ENCODE measurements around the gene HOXB4.

HOXB4 gene

GRCh38 chr17:48528153-48528935 is 49.8 kb downstream of the HOXB4 start:
- Histone ChIP-seq H3K4me3 (ENCODE audit: low read length) (no peak overlapping the region), H3K27ac (ENCODE audit: low read length) (no peak overlapping the region), H3K27me3 (replicated peaks; ENCODE audit: insufficient read depth, low read length) (no peaks in the 10 kb centered on the region), H3K4me1 (ENCODE audit: low read length) (no peaks in the 10 kb centered on the region), H3K79me2 (ENCODE audit: low read length) (no peaks in the 10 kb centered on the region), H3K9me3 (replicated peaks; ENCODE audit: insufficient read depth, low read length) (no peaks in the 10 kb centered on the region), H3F3A (ENCODE audit: insufficient read depth, low read length) (no peaks in the 10 kb centered on the region), H3K36me3 (replicated peaks; ENCODE audit: insufficient read depth, low read length) (no peaks in the 10 kb centered on the region), H4K20me1 (ENCODE audit: insufficient read depth, low read length) (no peaks in the 10 kb centered on the region), H2AFZ (ENCODE audit: low read length) (peak overlapping the region; percentile 34; the same call in 1 of the 2 replicates), H3K9me2 (replicated peaks; ENCODE audit: insufficient read depth, low read length) (no peaks in the 10 kb centered on the region), H3K4me2 (ENCODE audit: low read depth, low read length) (no peak overlapping the region), H3K9ac (ENCODE audit: low read length) (no peak overlapping the region)
- DNase-seq = no peak
- TF ChIP-seq EZH2phosphoT487 (IDR thresholded peaks at IDR 0.05; ENCODE audit: low read length) = no peak
- TF ChIP-seq, protein P1, sequence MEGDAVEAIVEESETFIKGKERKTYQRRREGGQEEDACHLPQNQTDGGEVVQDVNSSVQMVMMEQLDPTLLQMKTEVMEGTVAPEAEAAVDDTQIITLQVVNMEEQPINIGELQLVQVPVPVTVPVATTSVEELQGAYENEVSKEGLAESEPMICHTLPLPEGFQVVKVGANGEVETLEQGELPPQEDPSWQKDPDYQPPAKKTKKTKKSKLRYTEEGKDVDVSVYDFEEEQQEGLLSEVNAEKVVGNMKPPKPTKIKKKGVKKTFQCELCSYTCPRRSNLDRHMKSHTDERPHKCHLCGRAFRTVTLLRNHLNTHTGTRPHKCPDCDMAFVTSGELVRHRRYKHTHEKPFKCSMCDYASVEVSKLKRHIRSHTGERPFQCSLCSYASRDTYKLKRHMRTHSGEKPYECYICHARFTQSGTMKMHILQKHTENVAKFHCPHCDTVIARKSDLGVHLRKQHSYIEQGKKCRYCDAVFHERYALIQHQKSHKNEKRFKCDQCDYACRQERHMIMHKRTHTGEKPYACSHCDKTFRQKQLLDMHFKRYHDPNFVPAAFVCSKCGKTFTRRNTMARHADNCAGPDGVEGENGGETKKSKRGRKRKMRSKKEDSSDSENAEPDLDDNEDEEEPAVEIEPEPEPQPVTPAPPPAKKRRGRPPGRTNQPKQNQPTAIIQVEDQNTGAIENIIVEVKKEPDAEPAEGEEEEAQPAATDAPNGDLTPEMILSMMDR (IDR thresholded peaks at IDR 0.05; ENCODE audit: low read length) = no peak
- no peak for TF ChIP-seq EZH2 (optimal IDR thresholded peaks at IDR 0.05; ENCODE audit: low read depth, low read length)

- H3K9ac ChIP-seq (ENCODE audit: low read length) = no peak overlapping the region
Observed at GRCh38 chr17:48527547-48527932, 50.6 kb downstream of the HOXB4 start.

DNA sequence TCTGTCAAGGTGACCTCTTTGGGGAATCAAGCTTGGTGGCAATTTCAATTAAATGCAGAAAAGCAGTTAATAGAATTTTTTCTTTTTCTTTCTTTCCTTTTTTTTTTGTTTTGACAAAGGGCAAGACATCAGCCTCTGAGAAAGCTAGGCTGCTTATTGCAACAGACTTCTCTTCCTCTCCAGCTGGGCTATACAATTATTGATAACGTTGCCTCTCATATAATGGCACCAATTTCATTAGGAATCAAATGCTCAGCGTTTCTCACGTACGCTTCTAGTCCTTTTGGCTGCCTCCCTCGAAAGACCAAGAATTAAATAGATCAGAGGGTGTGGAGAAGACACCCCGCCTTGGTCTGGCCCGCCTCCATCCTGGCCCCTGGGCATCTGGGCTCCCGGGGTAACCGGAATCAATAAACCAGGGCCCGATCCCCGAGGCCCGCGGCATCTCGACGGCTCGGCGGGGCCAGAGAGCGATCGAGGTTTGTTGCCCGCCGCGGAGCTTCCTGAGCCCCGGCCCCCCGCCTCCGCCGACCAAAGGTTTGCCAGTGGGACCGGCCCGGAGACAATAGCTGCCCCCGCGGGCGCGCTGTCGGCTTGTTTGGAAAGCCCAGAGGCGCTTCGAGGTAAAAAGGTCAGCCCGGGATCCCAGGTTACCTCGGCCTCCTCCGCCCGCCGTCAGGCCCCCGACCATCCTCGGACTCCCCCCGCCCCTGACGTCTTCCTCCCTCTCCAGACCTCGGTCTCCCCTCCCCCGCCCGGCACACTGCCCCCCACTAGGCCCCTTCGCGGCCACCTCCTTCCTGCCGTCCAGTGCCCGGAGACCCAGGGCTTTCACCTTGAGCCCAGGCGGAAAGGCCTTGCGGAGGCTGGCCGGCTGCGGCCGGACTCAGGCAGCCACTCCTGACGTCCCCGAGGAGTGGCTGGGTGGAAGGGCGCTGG is 51.3 kb downstream of the HOXB4 start:
- Histone ChIP-seq H3K4me1 (ENCODE audit: low read length) (no peaks in the 10 kb centered on the region), H3K4me3 (ENCODE audit: low read length) (no peak overlapping the region), H3K27me3 (replicated peaks; ENCODE audit: insufficient read depth, low read length) (no peaks in the 10 kb centered on the region)

More at GRCh38 chr17:48527547-48527932, 50.6 kb downstream of the HOXB4 start:
- H3K4me3 ChIP-seq (ENCODE audit: low read length) = no peak overlapping the region
- H3K27ac ChIP-seq (ENCODE audit: low read length) = no peak overlapping the region
- H3K9me3 ChIP-seq (replicated peaks; ENCODE audit: insufficient read depth, low read length) = no peaks in the 10 kb centered on the region
- H4K20me1 ChIP-seq (ENCODE audit: insufficient read depth, low read length) = no peaks in the 10 kb centered on the region
- no peaks in the 10 kb centered on the region for H3K27me3 ChIP-seq (replicated peaks; ENCODE audit: insufficient read depth, low read length)
- TF ChIP-seq EZH2 (optimal IDR thresholded peaks at IDR 0.05; ENCODE audit: low read depth, low read length) = no peak
- TF ChIP-seq EZH2phosphoT487 (IDR thresholded peaks at IDR 0.05; ENCODE audit: low read length) = no peak
- TF ChIP-seq, protein P1 (IDR thresholded peaks at IDR 0.05; ENCODE audit: low read length) = no peak
- no peak overlapping the region for H2AFZ ChIP-seq (ENCODE audit: low read length)
- no peaks in the 10 kb centered on the region for H3K4me1 ChIP-seq (ENCODE audit: low read length)
- H3K9me2 ChIP-seq (replicated peaks; ENCODE audit: insufficient read depth, low read length) = no peaks in the 10 kb centered on the region
- no peak overlapping the region for H3K4me2 ChIP-seq (ENCODE audit: low read depth, low read length)
- no peaks in the 10 kb centered on the region for H3K36me3 ChIP-seq (replicated peaks; ENCODE audit: insufficient read depth, low read length)
- DNase-seq = no peak
- H3K79me2 ChIP-seq (ENCODE audit: low read length) = no peaks in the 10 kb centered on the region
- H3F3A ChIP-seq (ENCODE audit: insufficient read depth, low read length) = no peaks in the 10 kb centered on the region

More for the DNA sequence above, 51.3 kb downstream of the HOXB4 start:
- H3K79me2 ChIP-seq (ENCODE audit: low read length) = no peaks in the 10 kb centered on the region
- no peaks in the 10 kb centered on the region for H3K9me2 ChIP-seq (replicated peaks; ENCODE audit: insufficient read depth, low read length)
- no peaks in the 10 kb centered on the region for H3F3A ChIP-seq (ENCODE audit: insufficient read depth, low read length)
- DNase-seq = no peak
- H3K9me3 ChIP-seq (replicated peaks; ENCODE audit: insufficient read depth, low read length) = no peaks in the 10 kb centered on the region
- H3K4me2 ChIP-seq (ENCODE audit: low read depth, low read length) = no peak overlapping the region
- no peak overlapping the region for H3K27ac ChIP-seq (ENCODE audit: low read length)
- no peaks in the 10 kb centered on the region for H3K36me3 ChIP-seq (replicated peaks; ENCODE audit: insufficient read depth, low read length)
- H3K9ac ChIP-seq (ENCODE audit: low read length) = no peak overlapping the region
- no peak overlapping the region for H2AFZ ChIP-seq (ENCODE audit: low read length)
- TF ChIP-seq EZH2 (optimal IDR thresholded peaks at IDR 0.05; ENCODE audit: low read depth, low read length) (no peak), EZH2phosphoT487 (IDR thresholded peaks at IDR 0.05; ENCODE audit: low read length) (no peak)
- TF ChIP-seq, protein P1 (IDR thresholded peaks at IDR 0.05; ENCODE audit: low read length) = no peak
- H4K20me1 ChIP-seq (ENCODE audit: insufficient read depth, low read length) = no peaks in the 10 kb centered on the region

Data from MM.1S (cell line).